ENCODE results near the gene EFNA5. TPM values are rescaled to one million over a fixed set of nuclear protein-coding genes. Genes with fewer than 3 reads are reported as not detected.

Gene EFNA5
- total and polyA plus RNA-seq, 8 donors: 0.29 to 187 (median 3.1) TPM

DNA sequence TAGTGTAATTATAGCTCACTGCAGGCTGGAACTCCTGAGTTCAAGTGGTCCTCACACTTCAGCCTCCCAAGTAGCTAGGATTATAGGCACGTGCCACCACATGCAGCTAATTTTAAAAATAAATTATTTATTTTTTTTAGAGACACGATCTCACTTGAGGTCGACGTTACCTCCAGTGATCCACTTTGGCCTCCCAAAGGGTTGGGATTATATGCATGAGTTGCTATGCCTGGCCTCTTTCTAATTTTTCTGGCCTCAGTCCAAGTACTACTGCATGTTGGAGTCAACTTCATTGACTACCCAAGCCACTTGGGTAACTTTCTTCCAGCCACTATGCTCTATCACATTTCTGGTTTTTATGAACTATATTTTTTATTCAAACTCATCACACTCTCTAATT, 148.3 kb downstream of the EFNA5 start:
- Histone ChIP-seq H3K4me1 (peaks cover 0 to 32% (median 10%) of the 10 kb centered on the region in 4 donors), H3K9me3 (no peaks in the 10 kb centered on the region), H3K27me3 (no peaks in the 10 kb centered on the region), H3K4me3 (no peak overlapping the region), H3K27ac (no peak overlapping the region), H3K36me3 (no peaks in the 10 kb centered on the region)
- intact Hi-C loops (cut with DNase I; ENCODE audit: low total_unique reads): no loop called here
- WGBS, 5 donors: 91 to 96% (median 96%) methylated on average over 4 of the region's 4 CpGs
- DNase-seq: no peak
- TF ChIP-seq CTCF (IDR thresholded peaks at IDR 0.05): no peak
- TF ChIP-seq POLR2AphosphoS5 (IDR thresholded peaks at IDR 0.05): no peak
- no peak for TF ChIP-seq EP300 (IDR thresholded peaks at IDR 0.05)
- no peak for TF ChIP-seq POLR2A (IDR thresholded peaks at IDR 0.05)

- Histone ChIP-seq H3K4me3 (no peak overlapping the region), H3K27ac (peak overlapping the region in 1 of 5 donors; percentile 51)
These were observed 150.8 kb downstream of the EFNA5 start for GRCh38 chr5:107519900-107520354.

DNA sequence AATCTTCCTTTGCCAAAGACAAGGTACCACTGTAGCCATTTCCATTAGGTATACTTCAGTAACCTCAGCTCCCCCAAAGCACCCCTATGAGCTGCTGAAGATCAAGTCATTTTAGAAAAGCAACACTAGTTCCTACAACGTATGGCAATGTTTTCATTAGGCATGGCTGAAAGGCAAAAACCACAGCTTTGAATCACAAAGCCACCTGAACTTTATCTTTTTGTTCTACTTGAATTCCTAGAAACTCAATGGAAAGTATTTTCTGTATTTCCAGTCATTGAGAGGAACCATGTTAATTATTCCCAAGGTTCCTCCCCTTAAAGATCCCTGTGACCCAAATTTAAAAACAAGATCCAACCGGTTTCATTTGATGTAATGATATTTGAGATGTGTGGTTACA, 152.1 kb downstream of the EFNA5 start:
- no peak for TF ChIP-seq POLR2AphosphoS5 (IDR thresholded peaks at IDR 0.05)
- H3K4me3 ChIP-seq: no peak overlapping the region
- no peak for DNase-seq
- H3K27me3 ChIP-seq: no peaks in the 10 kb centered on the region
- H3K36me3 ChIP-seq: no peaks in the 10 kb centered on the region
- peaks cover 0 to 19% (median 7%) of the 10 kb centered on the region in 4 donors for H3K4me1 ChIP-seq
- H3K9me3 ChIP-seq: no peaks in the 10 kb centered on the region
- intact Hi-C loops (cut with DNase I; ENCODE audit: low total_unique reads): no loop called here
- no peak overlapping the region for H3K27ac ChIP-seq
- 49 to 75% (median 62%) methylated on average over 2 of the region's 2 CpGs for WGBS, 5 donors

More at GRCh38 chr5:107519900-107520354, 150.8 kb downstream of the EFNA5 start:
- H3K4me1 ChIP-seq: peaks cover 0 to 29% (median 7%) of the 10 kb centered on the region in 4 donors
- WGBS, 5 donors: 18 to 28% (median 21%) methylated on average over 6 of the region's 6 CpGs
- TF ChIP-seq CTCF (IDR thresholded peaks at IDR 0.05) (no peak), POLR2A (IDR thresholded peaks at IDR 0.05) (no peak), EP300 (IDR thresholded peaks at IDR 0.05) (no peak), POLR2AphosphoS5 (IDR thresholded peaks at IDR 0.05) (no peak)
- DNase-seq: peak in 1 of 2 donors; percentile 72
- intact Hi-C loops (cut with DNase I; ENCODE audit: low total_unique reads): no loop called here
- H3K36me3 ChIP-seq: no peaks in the 10 kb centered on the region
- no peaks in the 10 kb centered on the region for H3K27me3 ChIP-seq
- H3K9me3 ChIP-seq: no peaks in the 10 kb centered on the region

DNA sequence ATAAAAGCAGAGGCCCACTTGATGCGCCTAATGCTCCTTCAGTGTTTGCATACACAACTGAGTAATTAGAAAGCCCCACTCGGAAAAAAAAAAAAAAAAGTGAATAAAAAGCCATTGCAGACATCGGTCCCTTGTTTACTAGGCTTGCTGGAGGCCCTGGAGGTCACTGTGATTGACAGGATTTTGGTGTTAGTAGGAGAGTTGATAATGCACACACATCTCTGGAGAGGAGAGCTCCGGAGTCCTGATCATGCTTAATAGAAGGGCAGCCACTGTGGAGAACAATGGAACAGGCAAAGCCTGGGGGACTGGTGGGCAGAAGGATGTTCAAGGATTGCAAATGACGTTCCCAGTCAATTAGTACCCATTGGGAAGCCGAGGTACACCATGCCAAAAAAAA, 152.5 kb downstream of the EFNA5 start:
- DNase-seq: no peak
- 63 to 75% (median 67%) methylated on average over 6 of the region's 6 CpGs for WGBS, 5 donors
- Histone ChIP-seq H3K9me3 (no peaks in the 10 kb centered on the region), H3K4me1 (peaks cover 0 to 15% (median 7%) of the 10 kb centered on the region in 4 donors), H3K4me3 (no peak overlapping the region), H3K36me3 (no peaks in the 10 kb centered on the region), H3K27me3 (no peaks in the 10 kb centered on the region), H3K27ac (no peak overlapping the region)
- intact Hi-C loops (cut with DNase I; ENCODE audit: low total_unique reads): no loop called here
- TF ChIP-seq EP300 (IDR thresholded peaks at IDR 0.05) (no peak), POLR2A (IDR thresholded peaks at IDR 0.05) (no peak), POLR2AphosphoS5 (IDR thresholded peaks at IDR 0.05) (no peak), CTCF (IDR thresholded peaks at IDR 0.05) (no peak)

DNA sequence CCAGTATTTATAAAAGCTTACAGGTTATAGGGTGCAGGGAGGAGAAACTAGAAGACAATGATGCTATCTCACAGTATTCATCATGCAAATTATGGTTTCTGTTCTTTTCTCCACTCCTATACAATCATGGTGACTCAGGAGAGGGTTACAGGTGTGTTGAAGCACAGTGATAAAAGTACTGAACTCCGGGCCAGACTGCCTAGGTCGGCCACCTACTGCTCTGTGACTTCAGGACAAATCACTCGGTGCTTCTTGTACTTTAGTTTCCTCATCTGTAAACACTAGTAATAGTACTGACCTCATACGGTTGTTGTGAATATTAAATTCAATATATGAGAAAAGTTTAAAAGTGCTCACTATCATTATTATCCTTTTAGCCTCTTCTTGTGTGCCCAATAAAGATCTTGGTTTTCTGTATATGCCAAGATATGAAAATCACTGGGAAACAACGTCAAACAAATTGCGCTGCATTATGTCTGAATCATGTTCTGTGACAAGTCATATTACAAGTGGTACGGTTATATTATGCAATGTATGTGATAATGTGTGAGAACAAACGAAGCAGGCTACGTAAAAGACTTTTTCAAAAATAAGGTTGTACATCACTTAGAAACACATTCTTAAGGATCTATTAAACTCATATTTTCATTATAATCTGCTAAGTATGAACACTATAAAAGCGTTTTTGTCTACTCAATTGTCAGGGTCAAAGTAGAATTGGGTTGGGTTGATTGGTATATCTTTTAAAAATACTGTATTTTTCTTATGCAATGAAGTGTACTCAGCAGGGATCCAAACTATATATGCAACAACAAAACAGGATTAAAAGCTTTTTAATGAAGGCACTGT, 153.3 kb downstream of the EFNA5 start:
- Histone ChIP-seq H3K4me1 (peaks cover 0 to 14% (median 7%) of the 10 kb centered on the region in 4 donors), H3K27me3 (no peaks in the 10 kb centered on the region), H3K9me3 (no peaks in the 10 kb centered on the region), H3K4me3 (no peak overlapping the region), H3K27ac (no peak overlapping the region), H3K36me3 (no peaks in the 10 kb centered on the region)
- no peak for TF ChIP-seq CTCF (IDR thresholded peaks at IDR 0.05)
- TF ChIP-seq POLR2A (IDR thresholded peaks at IDR 0.05): no peak
- no peak for TF ChIP-seq EP300 (IDR thresholded peaks at IDR 0.05)
- no peak for TF ChIP-seq POLR2AphosphoS5 (IDR thresholded peaks at IDR 0.05)
- no peak for DNase-seq
- 83 to 92% (median 92%) methylated on average over 10 of the region's 10 CpGs for WGBS, 5 donors
- intact Hi-C loops (cut with DNase I; ENCODE audit: low total_unique reads): no loop called here
